Measurements from ENCODE around the gene LRP5.

The LRP5 gene

GRCh38 chr11:68309621-68310185 lies 2.7 kb upstream of the LRP5 start:
- no peak for DNase-seq (ENCODE audit: low spot score)

GRCh38 chr11:68311160-68312116 lies 953 bp upstream of the LRP5 start:
- no peak for DNase-seq (ENCODE audit: low spot score)

- no peak for DNase-seq (ENCODE audit: low spot score)
Measured at GRCh38 chr11:68312780-68313573, 586 bp downstream of the LRP5 start.

- DNase-seq (ENCODE audit: low spot score), result no peak
Measured at GRCh38 chr11:68313574-68314202, 1.3 kb downstream of the LRP5 start.

GRCh38 chr11:68314203-68315170 lies 2.1 kb downstream of the LRP5 start:
- DNase-seq (ENCODE audit: low spot score), result no peak

- DNase-seq (ENCODE audit: low spot score), result no peak
Measured at GRCh38 chr11:68315171-68315920, 3.0 kb downstream of the LRP5 start.

GRCh38 chr11:68317147-68317785 lies 4.9 kb downstream of the LRP5 start:
- no peak for DNase-seq (ENCODE audit: low spot score)

- DNase-seq (ENCODE audit: low spot score), result no peak
Measured at GRCh38 chr11:68321293-68322051, 9.1 kb downstream of the LRP5 start.

- DNase-seq (ENCODE audit: low spot score), result no peak
Measured at GRCh38 chr11:68322052-68322430, 9.7 kb downstream of the LRP5 start.

- no peak for DNase-seq (ENCODE audit: low spot score)
Measured at GRCh38 chr11:68324241-68324640, 11.8 kb downstream of the LRP5 start.

- no peak for DNase-seq (ENCODE audit: low spot score)
Measured at GRCh38 chr11:68324695-68325094, 12.3 kb downstream of the LRP5 start.

GRCh38 chr11:68325183-68325906 lies 13.0 kb downstream of the LRP5 start:
- DNase-seq (ENCODE audit: low spot score), result no peak

- DNase-seq (ENCODE audit: low spot score), result no peak
Measured at GRCh38 chr11:68325907-68326220, 13.5 kb downstream of the LRP5 start.

- DNase-seq (ENCODE audit: low spot score), result no peak
Measured at GRCh38 chr11:68326334-68327215, 14.2 kb downstream of the LRP5 start.

GRCh38 chr11:68327586-68328370 lies 15.4 kb downstream of the LRP5 start:
- DNase-seq (ENCODE audit: low spot score), result no peak

GRCh38 chr11:68328374-68329091 lies 16.1 kb downstream of the LRP5 start:
- DNase-seq (ENCODE audit: low spot score), result no peak

All from CD4-positive, alpha-beta T cell treated with Interleukin-15 for 4 hours (primary cell).